Stimulated activated CD4-positive, alpha-beta T cell treated with anti-CD3 and anti-CD28 coated beads, Interleukin-12 subunit alpha, Interleukin-12 subunit beta, amount 100 ng/mL, for 24 hours (primary cell): Measurements from ENCODE around the gene LARGE1.

Experiments used
- DNase-seq, 2 experiments: peaks; one replicate each; pipeline ENCODE4 v3.0.0-alpha.2; 2020; ENCODE audit warnings: low read depth in 2 of 2

The LARGE1 gene

GRCh38 chr22:33779243-33779642, 141.0 kb downstream of the LARGE1 start:
- DNase-seq = no peak

- DNase-seq = no peak
Measured at GRCh38 chr22:33776491-33776890, 143.8 kb downstream of the LARGE1 start.

GRCh38 chr22:33774781-33775180, 145.5 kb downstream of the LARGE1 start:
- DNase-seq = no peak

GRCh38 chr22:33772745-33773144, 147.5 kb downstream of the LARGE1 start:
- no peak for DNase-seq

GRCh38 chr22:33771136-33771535, 149.1 kb downstream of the LARGE1 start:
- DNase-seq = no peak

GRCh38 chr22:33770723-33771122, 149.6 kb downstream of the LARGE1 start:
- DNase-seq = no peak

GRCh38 chr22:33766091-33766490, 154.2 kb downstream of the LARGE1 start:
- no peak for DNase-seq

- DNase-seq = no peak
Measured at GRCh38 chr22:33758961-33759360, 161.3 kb downstream of the LARGE1 start.

- DNase-seq = no peak
Measured at GRCh38 chr22:33757802-33758483, 162.3 kb downstream of the LARGE1 start.

- DNase-seq = no peak
Measured at GRCh38 chr22:33757041-33757801, 163.1 kb downstream of the LARGE1 start.

- DNase-seq = no peak
Measured at GRCh38 chr22:33756508-33756949, 163.7 kb downstream of the LARGE1 start.

- DNase-seq = no peak
Measured at GRCh38 chr22:33748714-33749113, 171.6 kb downstream of the LARGE1 start.

GRCh38 chr22:33747576-33748180, 172.6 kb downstream of the LARGE1 start:
- DNase-seq = no peak

GRCh38 chr22:33747029-33747428, 173.2 kb downstream of the LARGE1 start:
- no peak for DNase-seq

GRCh38 chr22:33746501-33746928, 173.8 kb downstream of the LARGE1 start:
- DNase-seq = no peak

GRCh38 chr22:33745501-33745900, 174.8 kb downstream of the LARGE1 start:
- DNase-seq = no peak

- no peak for DNase-seq
Measured at GRCh38 chr22:33743756-33744155, 176.5 kb downstream of the LARGE1 start.

- no peak for DNase-seq
Measured at GRCh38 chr22:33741025-33741424, 179.3 kb downstream of the LARGE1 start.

GRCh38 chr22:33739516-33739915, 180.8 kb downstream of the LARGE1 start:
- no peak for DNase-seq

GRCh38 chr22:33737662-33738061, 182.6 kb downstream of the LARGE1 start:
- no peak for DNase-seq

- DNase-seq = no peak
Measured at GRCh38 chr22:33735978-33736377, 184.3 kb downstream of the LARGE1 start.

GRCh38 chr22:33728847-33729246, 191.4 kb downstream of the LARGE1 start:
- no peak for DNase-seq

- DNase-seq = no peak
Measured at GRCh38 chr22:33726294-33726734, 194.0 kb downstream of the LARGE1 start.
